Right atrium auricular region (tissue), 2 donors: ENCODE data around the gene BLID. TPM values are rescaled to one million over a fixed set of nuclear protein-coding genes. Genes with fewer than 3 reads are reported as not detected.
A peak's percentile ranks its signal among the peaks of the same experiment; 100 is the strongest.

Experiments used
- DNase-seq: peaks from one replicate; pipeline ENCODE4 v3.0.0-alpha.2; 2019; ENCODE audit warnings: low spot score
- H3K27ac ChIP-seq, 2 donors: fragments of 200-600 bp; sonication (generic); 1 replicate in 1 of 2; 2 replicates in 1 of 2; pipeline ENCODE4 v1.5.1; 2016 to 2019
- H3K27me3 ChIP-seq, 2 donors: fragments of 200-600 bp; sonication (generic); one replicate each; pipeline versions ENCODE4 v1.5.1 to v1.6.0; 2017 to 2019
- H3K36me3 ChIP-seq: fragments of 200-600 bp; sonication (generic); one replicate; pipeline ENCODE4 v1.5.1; 2016
- H3K4me1 ChIP-seq, 2 donors: fragments of 200-600 bp; sonication (generic); one replicate each; pipeline versions ENCODE4 v1.5.1 to v1.6.0; 2017 to 2019
- H3K4me3 ChIP-seq, 2 donors: fragments of 200-600 bp; sonication (generic); 1 replicate in 1 of 2; 2 replicates in 1 of 2; pipeline ENCODE4 v1.5.1; 2017 to 2019; ENCODE audit warnings: mild to moderate bottlenecking in 1 of 2, moderate library complexity in 1 of 2
- H3K9me3 ChIP-seq, 2 donors: fragments of 200-600 bp; sonication (generic); one replicate each; pipeline ENCODE4 v1.5.1; 2019
- total RNA-seq, 2 donors: library from RNA; depleted of rRNA; stranded (reverse); fragments of >200 nt; gene quantifications; one replicate each; pipeline ENCODE4 v1.1.0, GENCODE V29; 2016
- TF ChIP-seq, protein P1 (sequence below), 2 donors: fragments of 200-600 bp; sonication (generic); IDR thresholded peaks; one replicate each; pipeline ENCODE4 v1.5.1; 2019; ENCODE audit warnings: antibody characterized with exemption in 2 of 2

The BLID gene
- total RNA-seq, 2 donors from 2014 or later = 1.1 to 1.2 TPM

DNA sequence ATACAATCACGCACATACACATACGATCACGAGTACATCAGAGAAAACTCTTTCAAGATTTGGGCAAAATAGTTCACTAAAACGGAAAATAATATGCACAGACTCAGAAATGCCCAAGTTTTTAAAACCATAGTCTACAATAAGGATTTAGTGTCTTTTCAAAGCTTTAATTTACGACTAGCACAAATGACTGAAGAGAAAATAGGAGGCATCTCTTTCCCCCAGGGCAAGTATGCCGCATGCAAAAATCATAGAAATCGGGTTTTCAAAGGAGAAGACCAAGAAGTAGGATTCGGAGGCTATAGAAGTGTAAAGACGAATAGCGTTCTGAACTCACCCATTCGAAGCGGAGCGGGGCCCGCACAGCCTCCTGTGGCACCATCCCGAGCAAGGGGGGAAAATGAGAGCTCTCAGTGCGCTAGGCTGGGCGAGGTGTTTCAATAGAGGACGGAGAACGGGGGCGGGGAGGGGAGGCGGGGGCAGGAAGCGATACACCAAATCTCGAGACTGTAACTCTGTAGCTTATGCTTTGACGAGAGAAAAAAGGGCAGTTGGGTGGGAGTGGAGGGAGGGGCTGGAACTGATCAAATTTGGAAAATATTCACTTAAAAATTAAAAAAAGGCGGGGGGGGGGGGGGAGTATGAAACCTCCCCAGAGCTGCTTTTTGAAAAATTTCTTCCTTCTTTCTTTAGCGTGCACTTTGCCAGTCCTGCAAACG is 15.8 kb downstream of the BLID start:
- peak; percentile 64 for DNase-seq
- H3K27ac ChIP-seq = peak overlapping the region; percentile 85 to 91
- TF ChIP-seq, protein P1, sequence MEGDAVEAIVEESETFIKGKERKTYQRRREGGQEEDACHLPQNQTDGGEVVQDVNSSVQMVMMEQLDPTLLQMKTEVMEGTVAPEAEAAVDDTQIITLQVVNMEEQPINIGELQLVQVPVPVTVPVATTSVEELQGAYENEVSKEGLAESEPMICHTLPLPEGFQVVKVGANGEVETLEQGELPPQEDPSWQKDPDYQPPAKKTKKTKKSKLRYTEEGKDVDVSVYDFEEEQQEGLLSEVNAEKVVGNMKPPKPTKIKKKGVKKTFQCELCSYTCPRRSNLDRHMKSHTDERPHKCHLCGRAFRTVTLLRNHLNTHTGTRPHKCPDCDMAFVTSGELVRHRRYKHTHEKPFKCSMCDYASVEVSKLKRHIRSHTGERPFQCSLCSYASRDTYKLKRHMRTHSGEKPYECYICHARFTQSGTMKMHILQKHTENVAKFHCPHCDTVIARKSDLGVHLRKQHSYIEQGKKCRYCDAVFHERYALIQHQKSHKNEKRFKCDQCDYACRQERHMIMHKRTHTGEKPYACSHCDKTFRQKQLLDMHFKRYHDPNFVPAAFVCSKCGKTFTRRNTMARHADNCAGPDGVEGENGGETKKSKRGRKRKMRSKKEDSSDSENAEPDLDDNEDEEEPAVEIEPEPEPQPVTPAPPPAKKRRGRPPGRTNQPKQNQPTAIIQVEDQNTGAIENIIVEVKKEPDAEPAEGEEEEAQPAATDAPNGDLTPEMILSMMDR (IDR thresholded peaks at IDR 0.05) = no peak
- peak overlapping the region; percentile 51 to 59 for H3K4me3 ChIP-seq
- no peaks in the 10 kb centered on the region for H3K36me3 ChIP-seq
- peaks cover 0 to 7% of the 10 kb centered on the region in 2 donors for H3K4me1 ChIP-seq
- H3K27me3 ChIP-seq = peaks cover 0 to 3% of the 10 kb centered on the region in 2 donors
- no peaks in the 10 kb centered on the region for H3K9me3 ChIP-seq

- Histone ChIP-seq H3K27ac (peak overlapping the region; percentile 85 to 91), H3K36me3 (no peaks in the 10 kb centered on the region), H3K9me3 (no peaks in the 10 kb centered on the region), H3K4me3 (peak overlapping the region; percentile 51 to 59), H3K27me3 (peaks cover 0 to 3% of the 10 kb centered on the region in 2 donors), H3K4me1 (peaks cover 0 to 7% of the 10 kb centered on the region in 2 donors)
- no peak for DNase-seq
- TF ChIP-seq, protein P1 (IDR thresholded peaks at IDR 0.05) = no peak
These were observed 16.5 kb downstream of the BLID start for GRCh38 chr11:122099374-122100036.

DNA sequence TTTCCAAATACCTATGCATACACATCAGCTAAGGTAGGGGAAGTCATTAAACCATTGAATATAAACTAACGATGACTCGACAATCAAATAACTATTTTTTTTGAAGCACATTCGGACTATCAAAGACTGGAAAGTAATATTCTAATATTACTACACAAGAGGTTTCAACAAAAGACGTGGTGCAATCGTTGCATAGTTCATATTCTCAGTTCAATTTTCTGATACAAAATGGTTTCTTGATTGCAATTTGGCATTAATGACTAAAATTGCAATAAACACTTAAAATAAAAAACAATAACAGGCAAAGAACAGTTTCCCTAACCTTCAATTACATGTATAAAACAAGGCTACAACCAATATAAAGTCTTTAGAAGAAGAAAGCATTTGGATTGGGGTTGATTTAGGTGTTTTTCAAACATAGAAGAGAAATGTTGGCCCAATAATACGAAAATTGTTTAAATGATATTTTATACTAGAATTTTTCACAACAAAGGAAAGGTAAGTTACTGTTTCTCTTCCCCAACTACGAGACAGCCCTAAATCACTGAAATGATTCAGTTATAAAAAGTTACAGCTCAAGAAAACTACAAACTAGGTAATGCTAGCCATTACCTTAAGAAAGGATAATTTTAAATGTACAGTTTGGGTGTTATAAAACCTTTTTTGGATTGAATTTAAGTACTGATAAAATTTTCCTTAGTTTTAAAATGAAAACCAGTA is 17.6 kb downstream of the BLID start:
- Histone ChIP-seq H3K9me3 (no peaks in the 10 kb centered on the region), H3K4me3 (peak overlapping the region; percentile 51 to 59), H3K27ac (peak overlapping the region; percentile 85 to 91), H3K36me3 (no peaks in the 10 kb centered on the region), H3K4me1 (peaks cover 0 to 12% of the 10 kb centered on the region in 2 donors), H3K27me3 (peaks cover 0 to 3% of the 10 kb centered on the region in 2 donors)
- DNase-seq = no peak
- TF ChIP-seq, protein P1 (IDR thresholded peaks at IDR 0.05) = no peak

DNA sequence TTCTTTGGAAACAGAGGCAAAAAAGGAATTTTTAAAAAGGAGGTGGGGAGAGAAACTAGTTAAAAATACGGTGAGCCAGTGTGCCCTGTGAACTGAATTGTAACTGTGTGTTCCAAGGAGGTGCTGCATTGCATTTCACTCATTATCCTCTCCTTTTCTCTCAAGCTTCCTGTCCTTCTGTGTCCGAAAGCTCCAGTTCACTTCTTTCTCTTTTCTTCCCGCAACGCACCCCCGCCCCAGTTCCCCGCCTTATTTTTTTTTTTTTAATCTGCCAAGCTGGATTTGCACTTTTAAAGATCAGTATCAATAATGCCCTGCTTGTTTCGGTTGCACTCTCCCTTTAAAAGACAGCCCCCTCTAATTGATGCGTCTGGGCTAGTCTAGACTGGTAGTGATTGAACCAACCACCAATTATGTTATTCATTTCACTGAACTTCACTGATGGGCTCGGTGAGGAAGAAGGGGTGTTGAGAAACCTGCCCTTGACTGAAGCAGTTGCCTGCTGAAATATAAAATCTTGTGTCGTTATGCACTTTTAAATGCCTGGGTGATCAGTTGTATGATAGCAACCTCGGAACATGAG is 18.5 kb downstream of the BLID start:
- peaks cover 0 to 12% of the 10 kb centered on the region in 2 donors for H3K4me1 ChIP-seq
- DNase-seq = no peak
- peak overlapping the region; percentile 85 to 91 for H3K27ac ChIP-seq
- peaks cover 0 to 3% of the 10 kb centered on the region in 2 donors for H3K27me3 ChIP-seq
- TF ChIP-seq, protein P1 (IDR thresholded peaks at IDR 0.05) = no peak
- no peaks in the 10 kb centered on the region for H3K36me3 ChIP-seq
- H3K9me3 ChIP-seq = no peaks in the 10 kb centered on the region
- peak overlapping the region; percentile 51 to 59 for H3K4me3 ChIP-seq

DNA sequence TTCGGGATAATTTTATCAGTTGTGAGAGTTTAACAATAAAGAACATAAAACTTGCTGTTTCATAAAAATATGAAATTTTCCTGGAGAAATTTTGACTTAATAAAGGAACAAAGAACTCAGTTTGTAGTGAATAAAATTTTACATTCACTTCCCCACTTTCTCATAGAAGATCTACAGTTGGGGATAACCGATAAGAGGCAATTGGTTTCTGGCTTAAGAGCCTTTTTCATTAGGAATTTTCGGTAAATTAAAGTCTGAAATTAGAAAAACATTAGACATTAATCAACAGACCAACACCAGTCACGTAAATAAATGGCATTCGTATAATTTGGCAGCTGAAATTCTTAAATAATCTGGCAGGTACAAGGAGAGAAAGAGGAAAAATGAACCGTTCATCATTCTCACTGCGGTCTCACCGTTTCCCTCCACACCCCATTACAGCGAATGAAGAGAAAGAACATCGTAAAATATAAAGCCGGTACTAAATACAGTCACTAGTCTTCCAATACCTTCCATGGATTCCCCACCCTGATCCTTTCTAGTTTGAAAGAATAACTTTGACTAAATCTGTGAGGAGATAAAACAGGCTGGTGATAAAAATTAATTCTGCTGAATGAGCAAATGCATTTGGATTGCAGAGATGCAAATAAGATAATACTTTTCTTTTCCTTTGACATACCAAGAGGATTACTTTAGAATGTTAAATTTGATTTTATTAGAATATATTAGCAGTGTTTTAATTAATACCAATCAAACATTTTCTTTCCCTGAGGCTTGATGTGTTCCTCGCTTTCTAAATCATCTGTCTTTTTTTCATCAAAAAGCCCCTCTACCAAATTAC is 19.5 kb downstream of the BLID start:
- H3K4me3 ChIP-seq = peak overlapping the region in 1 of 2 donors; percentile 59
- TF ChIP-seq, protein P1 (IDR thresholded peaks at IDR 0.05) = no peak
- no peak for DNase-seq
- H3K36me3 ChIP-seq = no peaks in the 10 kb centered on the region
- peak overlapping the region in 1 of 2 donors; percentile 91 for H3K27ac ChIP-seq
- H3K4me1 ChIP-seq = peaks cover 0 to 5% of the 10 kb centered on the region in 2 donors
- peaks cover 0 to 3% of the 10 kb centered on the region in 2 donors for H3K27me3 ChIP-seq
- no peaks in the 10 kb centered on the region for H3K9me3 ChIP-seq
